ENCODE data around the gene SMIM1. TPM values are rescaled to one million over a fixed set of nuclear protein-coding genes. Genes with fewer than 3 reads are reported as not detected.
"Not testable (repeated sequence)": the region's sequence is repeated elsewhere in the genome, so short reads cannot be mapped to it uniquely, and the experiment has no call there.

SMIM1 gene
- total and polyA plus RNA-seq, 5 donors = 44.2 to 243 (median 107) TPM

DNA sequence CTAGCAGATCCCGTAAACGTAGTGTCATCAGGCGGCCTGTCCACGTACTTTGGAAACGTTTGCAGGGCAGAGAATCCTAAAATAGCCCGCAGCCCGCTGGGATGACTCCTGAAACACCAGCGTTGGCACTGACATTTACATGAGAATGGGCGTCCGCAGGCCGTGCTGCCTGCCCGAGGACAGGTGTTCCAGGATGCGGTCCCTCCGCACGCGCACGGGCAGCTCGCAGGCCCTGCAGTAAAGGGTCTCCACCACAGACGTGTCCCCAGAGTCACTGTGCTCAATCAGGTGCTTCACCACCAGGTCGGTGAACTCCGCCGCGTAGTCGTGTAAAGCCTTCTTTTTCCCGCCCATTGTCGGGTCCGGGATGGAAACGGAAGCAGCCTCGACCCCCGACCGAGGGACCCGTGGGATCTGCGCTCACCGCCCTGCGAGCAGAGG, 26.1 kb upstream of the SMIM1 start:
- peak in 1 of 3 donors; percentile 44 for DNase-seq
- H3K4me1 ChIP-seq (ENCODE audit: control insufficient read depth, insufficient read depth, low read length) = peaks cover 16% of the 10 kb centered on the region
- peak overlapping the region; percentile 28 for H3K27ac ChIP-seq (ENCODE audit: low read length)
- H3K27me3 ChIP-seq (ENCODE audit: control insufficient read depth, insufficient read depth) = no peaks in the 10 kb centered on the region
- WGBS = 20% methylated on average over 35 of the region's 35 CpGs
- intact Hi-C loops (cut with DNase I) = no loop called here
- peak; percentile 3 to 22 for ATAC-seq
- no peaks in the 10 kb centered on the region for H3K9me3 ChIP-seq (ENCODE audit: control insufficient read depth, low read length)
- H3K4me3 ChIP-seq (ENCODE audit: low read length) = peak overlapping the region; percentile 78

GRCh38 chr1:3746830-3747521, 25.6 kb upstream of the SMIM1 start:
- H3K4me1 ChIP-seq (ENCODE audit: control insufficient read depth, insufficient read depth, low read length) = peaks cover 16% of the 10 kb centered on the region
- H3K27ac ChIP-seq (ENCODE audit: low read length) = peak overlapping the region; percentile 28
- H3K27me3 ChIP-seq (ENCODE audit: control insufficient read depth, insufficient read depth) = no peaks in the 10 kb centered on the region
- under 1% methylated on average over 73 of the region's 73 CpGs for WGBS
- DNase-seq (peak; percentile 90 to 97 (median 97)), ATAC-seq (peak; percentile 97)
- intact Hi-C loops (cut with DNase I) = no loop called here
- H3K9me3 ChIP-seq (ENCODE audit: control insufficient read depth, low read length) = no peaks in the 10 kb centered on the region
- H3K4me3 ChIP-seq (ENCODE audit: low read length) = peak overlapping the region; percentile 78

- no peaks in the 10 kb centered on the region for H3K9me3 ChIP-seq (ENCODE audit: control insufficient read depth, low read length)
- no peak for DNase-seq
- H3K27ac ChIP-seq (ENCODE audit: low read length) = no peak overlapping the region
- peak overlapping the region; percentile 78 for H3K4me3 ChIP-seq (ENCODE audit: low read length)
- 42% methylated on average over 6 of the region's 6 CpGs for WGBS
- H3K27me3 ChIP-seq (ENCODE audit: control insufficient read depth, insufficient read depth) = no peaks in the 10 kb centered on the region
- ATAC-seq = no peak
- peaks cover 16% of the 10 kb centered on the region for H3K4me1 ChIP-seq (ENCODE audit: control insufficient read depth, insufficient read depth, low read length)
- intact Hi-C loops (cut with DNase I) = no loop called here
Observed at GRCh38 chr1:3747522-3747848, 25.1 kb upstream of the SMIM1 start.

DNA sequence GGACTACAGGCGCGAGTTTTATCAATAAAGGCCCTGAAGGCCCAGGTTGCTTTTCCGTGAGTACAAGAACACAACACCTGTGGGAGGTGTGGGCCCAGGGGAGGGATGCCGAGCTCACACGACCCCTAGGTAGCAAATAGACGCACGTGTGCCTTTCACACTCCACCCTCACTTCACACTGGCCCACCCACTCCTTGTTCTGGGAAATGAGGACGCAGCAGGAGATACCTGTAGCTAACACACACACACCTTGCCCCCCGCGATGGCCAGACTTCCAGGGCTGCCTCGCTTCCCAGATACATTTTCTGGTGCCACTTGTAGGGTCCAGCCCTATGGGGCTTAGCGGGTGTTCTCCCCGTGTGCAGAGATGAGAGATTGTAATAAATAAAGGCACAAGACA, 24.6 kb upstream of the SMIM1 start:
- intact Hi-C loops (cut with DNase I) = no loop called here
- H3K27me3 ChIP-seq (ENCODE audit: control insufficient read depth, insufficient read depth) = no peaks in the 10 kb centered on the region
- H3K4me1 ChIP-seq (ENCODE audit: control insufficient read depth, insufficient read depth, low read length) = peaks cover 16% of the 10 kb centered on the region
- WGBS = 82% methylated on average over 13 of the region's 13 CpGs
- no peak overlapping the region for H3K27ac ChIP-seq (ENCODE audit: low read length)
- no peak for ATAC-seq
- H3K4me3 ChIP-seq (ENCODE audit: low read length) = no peak overlapping the region
- H3K9me3 ChIP-seq (ENCODE audit: control insufficient read depth, low read length) = no peaks in the 10 kb centered on the region
- peak in 1 of 3 donors; percentile 32 for DNase-seq

DNA sequence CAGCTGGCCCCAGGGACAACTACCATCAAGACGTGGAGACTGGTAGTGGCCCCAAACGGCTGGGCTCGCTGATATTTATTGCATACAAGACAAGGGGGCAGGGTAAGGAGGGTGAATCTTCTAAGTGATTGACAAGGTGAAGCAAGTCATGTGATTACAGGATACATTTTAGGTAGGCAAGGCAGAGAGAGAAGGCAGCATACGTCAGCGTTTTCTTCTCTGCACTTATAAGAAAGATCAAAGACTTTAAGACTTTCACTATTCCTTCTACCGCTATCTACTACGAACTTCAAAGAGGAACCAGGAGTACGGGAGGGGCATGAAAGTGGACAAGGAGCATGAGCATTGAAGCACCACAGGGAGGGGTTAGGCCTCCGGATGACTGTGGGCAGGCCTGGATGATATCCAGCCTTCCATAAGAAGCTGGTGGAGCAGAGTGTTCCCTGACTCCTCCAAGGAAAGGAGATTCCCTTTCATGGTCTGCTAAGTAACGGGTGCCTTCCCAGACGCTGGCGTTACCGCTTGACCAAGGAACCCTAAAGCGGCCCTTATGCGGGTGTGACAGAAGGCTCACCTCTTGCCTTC, 24.1 kb upstream of the SMIM1 start:
- intact Hi-C loops (cut with DNase I); DNase-seq; H3K27ac ChIP-seq (ENCODE audit: low read length); ATAC-seq; H3K4me3 ChIP-seq (ENCODE audit: low read length); H3K27me3 ChIP-seq (ENCODE audit: control insufficient read depth, insufficient read depth); H3K9me3 ChIP-seq (ENCODE audit: control insufficient read depth, low read length): not testable (repeated sequence)
- 83% methylated on average over 15 of the region's 15 CpGs for WGBS
- H3K4me1 ChIP-seq (ENCODE audit: control insufficient read depth, insufficient read depth, low read length) = peaks cover 16% of the 10 kb centered on the region

DNA sequence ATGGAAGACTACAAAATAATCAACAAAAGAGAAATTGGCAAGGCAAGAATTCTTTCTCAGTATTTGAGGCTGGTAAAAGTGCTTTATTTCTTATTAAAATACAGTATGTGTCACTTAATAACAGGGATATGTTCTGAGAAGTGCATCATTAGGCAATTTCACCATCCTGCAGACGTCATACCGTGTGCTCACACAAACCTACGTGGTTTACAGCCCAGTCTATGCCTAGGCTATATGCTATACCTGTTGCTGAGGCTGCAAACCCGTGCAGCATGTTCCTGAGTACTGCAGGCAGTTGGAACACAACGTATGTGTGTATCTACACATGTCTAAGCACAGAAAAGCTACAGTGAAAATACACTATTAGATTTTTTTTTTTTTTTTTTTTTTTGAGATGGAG, 23.0 kb upstream of the SMIM1 start:
- H3K27ac ChIP-seq (ENCODE audit: low read length) = no peak overlapping the region
- intact Hi-C loops (cut with DNase I) = no loop called here
- no peak for ATAC-seq
- H3K4me1 ChIP-seq (ENCODE audit: control insufficient read depth, insufficient read depth, low read length) = peaks cover 16% of the 10 kb centered on the region
- no peaks in the 10 kb centered on the region for H3K27me3 ChIP-seq (ENCODE audit: control insufficient read depth, insufficient read depth)
- H3K9me3 ChIP-seq (ENCODE audit: control insufficient read depth, low read length) = no peaks in the 10 kb centered on the region
- no peak overlapping the region for H3K4me3 ChIP-seq (ENCODE audit: low read length)
- DNase-seq = peak in 1 of 3 donors; percentile 3
- 60% methylated on average over 5 of the region's 5 CpGs for WGBS

DNA sequence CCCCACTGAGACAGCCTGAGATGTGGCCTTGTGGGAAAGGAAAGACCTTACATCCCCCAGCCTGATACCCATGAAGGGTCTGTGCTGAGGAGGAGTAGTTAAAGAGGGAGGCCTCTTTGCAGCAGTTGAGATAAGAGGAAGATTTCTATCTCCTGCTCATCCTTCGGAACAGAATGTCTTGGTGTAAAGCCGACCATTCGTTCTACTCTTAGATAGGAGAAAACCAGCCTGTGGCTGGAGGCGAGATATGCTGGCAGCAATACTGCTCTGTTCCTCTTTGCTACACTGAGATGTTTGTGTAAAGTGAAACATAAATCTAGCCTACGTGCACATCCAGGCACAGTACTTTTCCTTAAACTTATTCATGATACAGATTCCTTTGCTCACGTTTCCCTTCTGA, 21.8 kb upstream of the SMIM1 start:
- DNase-seq (no peak), ATAC-seq (no peak)
- WGBS = 50% methylated on average over 6 of the region's 6 CpGs
- Histone ChIP-seq H3K27ac (ENCODE audit: low read length) (no peak overlapping the region), H3K4me1 (ENCODE audit: control insufficient read depth, insufficient read depth, low read length) (peaks cover 9% of the 10 kb centered on the region), H3K9me3 (ENCODE audit: control insufficient read depth, low read length) (no peaks in the 10 kb centered on the region), H3K4me3 (ENCODE audit: low read length) (no peak overlapping the region), H3K27me3 (ENCODE audit: control insufficient read depth, insufficient read depth) (no peaks in the 10 kb centered on the region)
- intact Hi-C loops (cut with DNase I) = no loop called here

GRCh38 chr1:3752400-3752945, 20.1 kb upstream of the SMIM1 start, which contains the start of gene CCDC27:
CCDC27 (plus strand) TSS chr1:3752450; CDS start chr1:3752482, 32 bp downstream.
- 86% methylated on average over 17 of the region's 17 CpGs for WGBS
- Histone ChIP-seq H3K27ac (ENCODE audit: low read length) (no peak within 1 kb of the TSS), H3K9me3 (ENCODE audit: control insufficient read depth, low read length) (no peaks in the 10 kb centered on the region), H3K4me3 (ENCODE audit: low read length) (no peak within 1 kb of the TSS), H3K4me1 (ENCODE audit: control insufficient read depth, insufficient read depth, low read length) (peaks cover 3% of the 10 kb centered on the region), H3K27me3 (ENCODE audit: control insufficient read depth, insufficient read depth) (no peaks in the 10 kb centered on the region)
- intact Hi-C loops (cut with DNase I) = no loop called here
- ATAC-seq = no peak
- no peak for DNase-seq

GRCh38 chr1:3753656-3754454, 18.7 kb upstream of the SMIM1 start:
- 79% methylated on average over 20 of the region's 20 CpGs for WGBS
- H3K4me3 ChIP-seq (ENCODE audit: low read length) = no peak overlapping the region
- ATAC-seq (no peak), DNase-seq (peak in 1 of 3 donors; percentile 41)
- no peak overlapping the region for H3K27ac ChIP-seq (ENCODE audit: low read length)
- no peaks in the 10 kb centered on the region for H3K9me3 ChIP-seq (ENCODE audit: control insufficient read depth, low read length)
- H3K4me1 ChIP-seq (ENCODE audit: control insufficient read depth, insufficient read depth, low read length) = no peaks in the 10 kb centered on the region
- intact Hi-C loops (cut with DNase I) = no loop called here
- no peaks in the 10 kb centered on the region for H3K27me3 ChIP-seq (ENCODE audit: control insufficient read depth, insufficient read depth)

- Histone ChIP-seq H3K9me3 (ENCODE audit: control insufficient read depth, low read length) (no peaks in the 10 kb centered on the region), H3K4me1 (ENCODE audit: control insufficient read depth, insufficient read depth, low read length) (no peaks in the 10 kb centered on the region), H3K27me3 (ENCODE audit: control insufficient read depth, insufficient read depth) (no peaks in the 10 kb centered on the region), H3K4me3 (ENCODE audit: low read length) (no peak overlapping the region), H3K27ac (ENCODE audit: low read length) (no peak overlapping the region)
- DNase-seq (no peak), ATAC-seq (no peak)
- 70% methylated on average over 21 of the region's 21 CpGs for WGBS
- intact Hi-C loops (cut with DNase I) = no loop called here
Observed at GRCh38 chr1:3756394-3756793, 16.2 kb upstream of the SMIM1 start.

DNA sequence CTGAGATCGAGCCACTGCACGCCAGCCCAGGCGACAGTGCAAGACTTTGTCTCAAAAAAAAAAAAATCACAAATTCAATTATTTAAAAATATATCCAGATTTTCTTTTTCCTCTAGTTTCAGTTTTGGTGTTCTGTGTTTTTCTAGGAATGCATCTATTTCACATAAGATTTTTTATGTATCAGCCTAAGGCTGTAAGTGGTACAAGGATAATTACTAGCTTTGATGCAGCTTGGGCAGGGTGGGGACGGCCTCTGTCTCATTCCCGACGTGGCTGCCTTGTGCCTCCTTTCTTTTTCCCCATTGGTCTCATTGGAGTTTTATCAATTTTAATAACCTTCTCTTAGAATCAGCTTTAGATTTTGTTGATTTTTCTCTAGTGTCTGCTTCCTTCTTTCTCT, 13.4 kb upstream of the SMIM1 start:
- Histone ChIP-seq H3K27me3 (ENCODE audit: control insufficient read depth, insufficient read depth) (no peaks in the 10 kb centered on the region), H3K4me3 (ENCODE audit: low read length) (no peak overlapping the region), H3K9me3 (ENCODE audit: control insufficient read depth, low read length) (no peaks in the 10 kb centered on the region), H3K27ac (ENCODE audit: low read length) (no peak overlapping the region), H3K4me1 (ENCODE audit: control insufficient read depth, insufficient read depth, low read length) (no peaks in the 10 kb centered on the region)
- intact Hi-C loops (cut with DNase I) = no loop called here
- 86% methylated on average over 6 of the region's 6 CpGs for WGBS
- ATAC-seq (no peak), DNase-seq (no peak)

Data from right cardiac atrium (tissue), 5 donors.